ENCODE data around the gene PSMB5. TPM values are rescaled to one million over a fixed set of nuclear protein-coding genes. Genes with fewer than 3 reads are reported as not detected.

Gene PSMB5
- total and polyA plus RNA-seq, 9 of the 15 experiments (the other 6 are each of a cell fraction or from before 2014, with no cell fraction given) = 198 to 1,870 (median 269) TPM

- no peak for TF ChIP-seq ZBTB34 (CRISPR knock-in tag; IDR thresholded peaks at IDR 0.05)
- TF ChIP-seq ID3 (CRISPR knock-in tag; IDR thresholded peaks at IDR 0.05) = no peak
- peak; percentile 60; the same call in 1 of the 2 replicates for TF ChIP-seq ID3 (tag; IDR thresholded peaks at IDR 0.05)
- TF ChIP-seq ZNF644 (tag; IDR thresholded peaks at IDR 0.05; ENCODE audit: low read depth) = peak; percentile 90
- peak; percentile 69; the same call in 1 of the 2 replicates for TF ChIP-seq CREB3L1 (IDR thresholded peaks at IDR 0.05; ENCODE audit: borderline replicate concordance, low read depth)
- 0 out of 2 replicates have a peak, but pooled peaks have one; percentile 19 for TF ChIP-seq ZNF134 (CRISPR knock-in tag; conservative IDR thresholded peaks at IDR 0.05)
- TF ChIP-seq POLR2G (IDR thresholded peaks at IDR 0.05; ENCODE audit: low read depth, low read length) = peak; percentile 87
These were observed at the start of gene PSMB5 (continued) for GRCh38 chr14:23034498-23035302.
